GM19043 (cell line): ENCODE data around the gene STKLD1.
"Not testable (repeated sequence)": the region's sequence is repeated elsewhere in the genome, so short reads cannot be mapped to it uniquely, and the experiment has no call there.

ENCODE experiments used
- ATAC-seq: cut with Tn5 transposase; IDR thresholded peaks from one replicate; pipeline ENCODE4 v1.9.1; 2021; ENCODE audit warnings: low read depth; ENCODE audit not compliant: unreplicated experiment

Gene STKLD1

DNA sequence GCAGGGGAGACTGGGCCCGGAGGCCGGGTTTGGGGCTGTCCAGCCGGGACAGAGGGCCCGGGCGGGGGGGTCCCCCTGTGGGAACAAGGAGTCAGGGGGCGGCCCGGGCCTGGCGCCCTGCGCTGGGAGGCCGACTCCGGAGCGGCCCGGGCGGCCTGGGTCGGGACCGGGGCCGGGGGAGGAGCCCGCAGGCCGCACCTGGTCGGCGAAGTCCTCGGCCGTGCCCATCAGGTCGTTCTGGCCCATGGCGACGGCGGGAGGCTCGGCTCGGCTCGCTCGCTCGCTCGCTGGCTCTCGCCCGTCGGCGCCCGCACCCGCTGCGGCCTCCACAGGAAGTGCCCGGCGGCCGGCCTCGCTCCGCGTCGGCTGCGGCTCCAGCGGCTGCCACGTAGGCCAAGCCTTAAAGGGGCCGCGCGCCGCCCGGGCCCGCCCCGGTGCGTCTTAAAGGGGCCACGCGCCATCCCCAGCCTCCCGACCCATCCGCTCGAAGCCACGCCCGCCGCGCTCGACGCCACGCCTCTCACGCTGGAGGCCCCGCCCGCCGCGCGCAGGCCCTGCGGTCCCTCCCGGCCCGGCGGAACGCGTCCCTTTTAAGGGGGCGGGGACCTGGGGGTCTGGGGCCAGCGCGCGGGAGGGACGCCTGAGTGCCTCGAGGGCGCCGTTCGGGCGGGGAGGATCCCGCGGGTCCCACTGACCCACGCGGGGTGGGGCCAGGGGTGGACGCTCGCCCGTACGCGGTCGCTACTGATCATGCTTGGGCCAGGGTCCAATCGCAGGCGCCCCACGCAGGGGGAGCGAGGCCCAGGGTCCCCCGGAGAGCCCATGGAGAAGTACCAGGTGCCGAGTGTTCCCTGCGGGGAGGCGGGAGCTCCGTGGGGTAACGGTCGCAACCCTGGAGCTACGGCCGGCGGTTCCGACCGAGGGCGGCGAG lies at the start of gene STKLD1, which contains the start of gene SURF4:
STKLD1 (plus strand) TSS at position 643 of the 931 bp plus-strand sequence; CDS start at position 751, 108 bp downstream.
SURF4 (minus strand) TSS at position 337 of the 931 bp plus-strand sequence; CDS start at position 246, 91 bp downstream.
- ATAC-seq = peak; percentile 94

DNA sequence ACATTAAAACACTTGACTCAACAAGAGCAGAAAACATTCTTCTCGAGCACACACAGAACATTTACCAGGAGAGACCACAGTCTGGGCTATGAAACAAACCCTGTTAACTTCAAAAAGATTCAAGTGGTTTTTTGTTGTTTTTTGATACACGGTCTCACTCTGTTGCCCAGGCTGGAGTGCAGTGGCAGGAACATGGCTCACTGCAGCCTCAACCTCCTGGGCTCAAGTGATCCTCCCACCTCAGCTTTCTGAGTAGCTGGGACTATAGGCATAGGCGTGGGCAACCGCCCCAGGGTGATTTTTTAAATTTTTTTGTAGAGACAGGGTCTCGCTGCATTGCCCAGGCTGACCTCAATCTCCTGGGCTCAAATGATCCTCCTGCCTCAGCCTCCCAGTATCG lies 49.1 kb upstream of the STKLD1 start:
- ATAC-seq = not testable (repeated sequence)

DNA sequence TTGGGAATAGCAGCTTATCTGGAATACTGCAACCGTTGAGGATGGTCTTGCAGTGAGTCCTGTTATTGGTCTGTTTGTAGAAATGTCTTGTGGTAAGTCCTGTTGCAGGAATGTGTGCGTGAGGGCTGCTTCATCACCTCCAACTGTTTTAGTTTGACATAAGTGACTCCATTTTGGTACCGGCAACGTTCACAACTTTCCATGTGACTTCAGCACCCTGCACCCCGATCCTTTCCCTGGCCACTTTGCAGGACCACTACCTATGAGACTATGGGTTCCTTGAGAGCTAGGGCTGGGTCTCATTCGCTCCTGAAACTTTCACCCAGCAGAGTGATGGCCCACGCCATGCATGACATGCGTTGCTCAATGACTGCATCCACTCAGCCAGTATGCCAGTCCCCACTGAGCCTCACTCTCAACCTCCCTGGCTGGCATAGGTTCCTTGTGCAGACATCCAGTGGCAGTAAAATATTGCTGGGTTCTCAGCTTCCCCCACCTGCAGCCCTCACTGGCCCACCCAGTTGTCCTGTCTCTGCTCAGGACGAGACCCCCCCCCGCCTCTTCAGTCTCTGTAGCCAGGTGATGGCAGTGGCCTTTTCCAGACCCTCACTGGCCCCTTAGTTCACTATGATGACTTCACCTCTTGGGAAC lies 48.2 kb upstream of the STKLD1 start:
- ATAC-seq = no peak

DNA sequence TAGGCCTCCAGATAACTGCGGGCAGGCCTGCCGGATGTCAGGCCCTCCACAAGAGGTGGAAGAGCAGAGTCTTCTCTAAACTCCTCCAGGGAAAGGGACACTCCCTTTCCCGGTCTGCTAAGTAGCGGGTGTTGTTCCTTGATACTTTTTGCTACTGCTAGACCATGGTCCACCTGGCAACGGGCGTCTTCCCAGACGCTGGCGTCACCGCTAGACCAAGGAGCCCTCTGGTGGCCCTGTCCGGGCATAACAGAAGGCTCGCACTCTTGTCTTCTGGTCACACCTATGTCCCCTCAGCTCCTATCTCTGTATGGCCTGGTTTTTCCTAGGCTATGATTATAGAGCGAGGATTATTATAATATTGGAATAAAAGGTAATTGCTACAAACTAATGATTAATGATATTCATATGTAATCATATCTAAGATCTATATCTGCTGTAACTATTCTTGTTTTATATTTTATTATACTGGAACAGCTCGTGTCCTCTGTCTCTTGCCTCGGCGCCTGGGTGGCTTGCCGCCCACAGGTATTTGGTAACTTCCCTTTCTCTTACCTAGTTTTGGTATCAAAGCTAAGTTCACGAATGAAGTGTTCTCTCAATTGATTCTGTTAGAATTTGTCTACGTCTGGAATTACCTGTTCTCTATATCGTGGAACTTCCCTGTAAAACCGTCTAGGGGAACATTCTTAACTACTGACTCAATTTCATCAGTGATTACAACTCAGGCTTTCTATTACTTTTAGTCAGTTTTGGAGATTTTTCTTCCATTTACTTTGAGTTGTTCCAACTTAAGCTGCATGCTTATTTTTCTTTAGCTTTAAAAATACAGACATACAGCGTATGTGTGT lies 46.6 kb upstream of the STKLD1 start:
- not testable (repeated sequence) for ATAC-seq

DNA sequence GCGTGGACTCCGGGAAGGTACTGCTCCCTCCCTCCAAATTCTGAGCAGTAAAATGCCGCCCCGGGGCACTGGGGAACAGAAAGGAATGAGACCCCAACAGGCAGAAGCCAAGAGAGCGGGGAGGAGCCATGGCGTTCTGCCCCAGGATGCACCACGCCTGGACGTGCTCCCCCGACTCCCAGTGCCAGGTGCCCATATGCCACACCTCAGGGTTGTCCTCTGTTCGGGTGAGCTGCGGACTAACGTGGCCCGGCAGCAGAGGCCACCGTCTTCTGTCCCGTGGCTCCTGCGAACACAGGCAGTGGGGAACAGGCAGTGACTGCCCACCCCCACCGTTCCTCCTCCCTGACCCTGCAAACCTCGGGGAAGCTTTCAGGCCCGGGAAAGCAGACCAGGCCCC lies 44.9 kb upstream of the STKLD1 start:
- no peak for ATAC-seq

DNA sequence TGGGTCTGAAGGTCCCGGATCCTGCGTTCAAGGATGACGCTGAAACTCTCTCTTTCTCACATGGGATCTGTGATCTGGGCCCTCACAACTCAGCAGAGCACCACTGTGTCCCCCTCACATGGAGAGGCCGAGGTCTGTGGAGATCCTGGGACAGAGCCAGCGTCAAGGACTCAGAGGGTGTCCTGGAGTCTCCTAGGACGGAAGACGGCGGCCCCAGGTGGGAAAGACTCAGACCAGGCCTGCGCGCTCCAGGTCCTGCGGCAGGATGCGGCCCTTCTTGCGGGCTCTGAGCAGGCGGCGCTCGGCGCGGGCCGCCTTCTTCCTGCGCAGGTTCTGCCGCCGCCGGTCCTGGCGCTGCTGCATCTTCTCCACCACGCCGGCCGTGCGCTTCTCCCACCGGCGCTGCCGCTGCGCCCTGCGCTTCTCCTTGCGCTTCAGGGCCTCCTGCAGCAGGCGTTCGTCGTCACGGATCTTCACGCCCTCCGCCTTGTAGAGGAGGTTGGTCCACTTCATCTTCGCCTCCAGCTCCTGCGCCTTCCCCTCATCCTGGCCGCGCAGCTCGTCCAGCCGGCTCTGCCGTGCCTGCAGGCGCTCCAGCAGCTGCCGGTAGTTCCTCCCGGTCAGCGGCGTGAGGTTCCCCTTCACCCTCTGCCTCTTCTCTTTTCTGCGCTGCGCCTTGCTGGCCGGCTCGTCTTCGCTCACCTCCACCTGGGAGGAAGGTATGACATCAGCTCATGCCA lies 44.4 kb upstream of the STKLD1 start:
- no peak for ATAC-seq

DNA sequence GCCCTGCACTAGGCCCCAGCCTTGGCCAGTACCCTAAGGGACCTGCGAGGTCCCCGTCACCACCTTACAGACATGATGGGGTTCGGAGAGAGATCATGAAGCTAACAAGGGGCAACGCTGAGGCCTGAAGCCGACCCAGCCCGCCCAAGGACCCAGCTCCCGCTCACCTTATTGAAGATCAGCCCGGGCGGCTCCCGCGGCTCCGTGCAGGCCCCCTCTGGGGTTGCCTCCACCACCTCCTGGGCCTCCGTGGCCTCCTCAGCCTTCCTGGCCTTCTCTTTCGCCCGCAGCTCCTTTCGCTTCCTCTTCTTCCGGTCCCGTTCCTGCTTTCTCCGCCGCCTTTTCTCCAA lies 43.8 kb upstream of the STKLD1 start:
- ATAC-seq = no peak

DNA sequence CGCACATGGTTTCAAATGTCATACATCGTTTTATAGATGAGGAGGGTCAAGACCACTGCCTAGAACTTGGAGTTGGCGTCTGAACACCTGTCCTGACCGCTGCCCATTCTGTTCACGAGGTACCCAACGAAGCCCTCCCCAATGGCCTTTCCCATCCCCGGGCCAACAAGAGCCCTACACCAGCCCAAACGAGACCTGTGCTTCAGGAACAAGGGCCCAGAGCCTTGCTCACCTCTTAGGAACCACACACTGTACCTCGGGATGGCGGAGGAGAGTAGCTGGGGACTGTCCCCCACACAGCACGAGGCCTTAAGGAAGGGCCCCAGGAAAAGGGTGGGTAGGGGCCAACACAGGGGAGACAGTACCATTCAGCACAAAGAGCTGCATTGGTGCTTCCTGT lies 43.2 kb upstream of the STKLD1 start:
- no peak for ATAC-seq

DNA sequence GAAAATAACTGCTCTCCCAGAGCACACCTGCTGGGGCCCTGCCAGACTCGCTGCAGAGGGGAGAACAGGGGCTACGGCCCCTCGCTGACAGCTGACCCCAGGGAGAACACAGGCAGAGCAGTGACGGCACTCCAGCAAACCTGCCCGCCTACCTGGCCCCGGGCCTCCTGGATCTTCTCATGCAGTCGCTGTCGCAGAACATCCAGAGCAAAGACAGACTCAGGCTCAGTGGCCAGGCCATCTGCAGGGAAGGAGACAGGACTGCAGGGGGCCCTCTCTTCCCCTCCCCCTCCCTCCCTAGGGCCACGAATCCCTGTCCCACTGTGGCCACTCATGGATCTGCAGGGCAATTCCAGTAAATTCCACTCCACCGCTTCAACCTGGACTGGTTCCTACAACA lies 42.6 kb upstream of the STKLD1 start:
- ATAC-seq = no peak

DNA sequence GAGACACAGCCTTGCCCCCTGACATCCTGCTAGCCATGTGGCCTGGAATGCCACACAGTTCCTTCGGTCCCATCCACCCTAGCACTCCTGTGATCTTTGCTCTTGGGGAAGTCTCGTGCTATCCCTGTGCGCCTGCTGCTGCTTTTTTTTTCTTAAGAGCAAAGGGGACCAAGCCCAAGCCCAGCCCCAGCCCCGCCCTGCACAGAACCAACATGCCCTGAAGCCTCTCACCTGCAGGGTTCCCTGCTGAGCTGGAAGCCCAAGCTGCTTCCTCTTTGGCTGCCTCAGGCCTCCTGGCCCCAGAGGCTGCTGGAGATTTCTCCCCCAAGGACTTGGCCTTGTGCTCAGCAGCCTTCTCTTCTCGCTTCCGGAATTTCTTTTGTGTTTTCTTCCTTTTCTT lies 42.0 kb upstream of the STKLD1 start:
- no peak for ATAC-seq

DNA sequence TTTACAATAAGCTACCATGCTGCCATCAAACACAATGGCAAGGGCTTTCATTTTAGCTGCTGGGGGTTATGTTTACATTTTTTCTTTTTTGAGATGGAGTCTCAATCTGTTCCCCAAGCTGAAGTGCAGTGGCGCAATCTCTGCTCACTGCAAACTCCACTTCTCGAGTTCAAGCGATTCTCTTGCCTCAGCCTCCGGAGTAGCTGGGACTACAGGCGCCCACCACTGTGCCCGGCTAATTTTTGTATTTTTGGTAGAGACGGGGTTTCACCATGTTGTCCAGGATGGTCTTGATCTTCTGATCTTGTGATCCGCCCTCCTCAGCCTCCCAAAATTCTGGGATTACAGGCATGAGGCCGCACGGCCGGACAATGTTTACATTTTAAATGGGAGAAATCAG lies 41.3 kb upstream of the STKLD1 start:
- ATAC-seq = not testable (repeated sequence)

DNA sequence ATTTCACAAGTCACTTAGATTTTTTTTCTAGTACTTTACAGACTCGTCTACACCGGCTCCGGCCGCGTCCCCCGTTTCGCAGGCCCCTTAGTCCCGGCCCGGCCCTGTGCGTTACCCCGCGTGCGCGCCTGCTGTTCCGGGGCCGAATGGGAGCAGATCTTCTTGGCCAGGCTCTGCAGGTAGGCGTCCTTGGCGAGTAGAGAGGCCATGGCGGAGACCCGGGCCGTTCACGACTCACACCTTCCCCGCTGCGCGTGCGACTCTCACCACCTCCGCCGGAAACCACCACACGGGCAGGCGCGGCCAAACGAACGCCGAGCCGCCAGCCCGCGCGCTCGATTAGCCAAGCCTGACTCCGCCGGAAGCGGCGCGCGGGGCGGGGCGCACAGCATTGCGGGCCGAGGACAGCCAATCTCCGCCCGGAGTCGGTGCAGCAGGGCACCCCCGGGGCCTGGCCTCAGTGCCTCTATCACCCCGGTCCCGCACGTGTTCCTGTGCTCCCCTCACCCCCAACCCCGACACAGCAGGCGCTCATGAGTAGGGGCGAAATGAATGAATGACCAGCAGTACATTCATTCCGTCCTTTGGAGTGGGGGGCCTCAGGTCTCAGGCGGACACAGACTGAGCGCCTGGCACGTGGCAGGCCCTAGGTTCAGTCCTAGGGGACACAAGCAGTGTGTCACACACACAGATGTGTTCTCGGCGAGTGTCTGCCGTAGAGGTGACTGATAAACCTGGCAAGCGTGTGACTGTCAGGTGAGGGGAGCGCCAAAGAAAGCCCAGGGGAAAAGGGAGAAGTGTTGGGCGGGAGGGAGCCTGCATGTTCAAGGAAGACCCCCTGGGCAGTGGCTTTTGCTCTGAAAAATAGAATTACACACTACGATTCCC lies 40.0 kb upstream of the STKLD1 start, which contains the start of gene SURF6:
SURF6 (minus strand) TSS at position 265 of the 888 bp plus-strand sequence; CDS start at position 209, 56 bp downstream.
- peak; percentile 76 for ATAC-seq

DNA sequence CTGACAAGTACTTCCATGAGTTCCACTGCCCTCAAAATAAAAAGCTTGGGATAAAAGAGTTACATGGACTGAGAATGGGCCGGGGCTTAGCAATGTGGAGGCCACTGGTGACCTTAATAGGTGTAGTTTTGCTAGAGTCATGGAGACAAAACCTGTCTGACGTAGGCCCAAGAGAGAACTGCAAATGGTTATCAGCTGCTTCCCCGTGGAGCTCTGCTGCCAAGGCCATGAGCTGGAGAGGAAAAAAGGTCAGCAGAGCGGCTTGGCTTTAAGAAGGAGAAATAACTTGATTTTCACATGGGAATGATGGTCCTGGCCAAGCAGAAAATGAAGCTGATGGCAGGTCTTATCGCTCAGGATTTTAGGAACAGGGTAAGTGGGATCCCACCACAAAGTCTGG lies 36.5 kb upstream of the STKLD1 start:
- no peak for ATAC-seq

DNA sequence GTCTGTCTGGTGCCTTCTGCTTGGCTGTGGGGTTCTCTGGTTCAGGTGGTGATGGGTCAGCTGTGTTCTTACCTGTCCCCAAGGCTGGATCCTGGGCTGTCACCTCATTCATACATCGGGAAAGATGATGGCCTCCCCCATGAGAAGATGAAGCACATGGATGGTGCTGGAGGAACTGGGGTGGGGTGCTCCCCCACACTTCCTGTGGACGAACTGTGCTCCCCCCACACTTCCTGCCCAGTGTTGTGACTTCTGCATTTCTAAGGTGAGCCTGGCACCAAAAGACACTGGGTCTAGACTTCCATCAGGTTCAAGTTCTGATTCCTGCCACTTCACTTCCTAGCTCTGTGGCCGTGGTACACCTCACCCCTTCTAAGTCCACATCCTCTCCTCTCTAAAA lies 35.9 kb upstream of the STKLD1 start:
- ATAC-seq = no peak

DNA sequence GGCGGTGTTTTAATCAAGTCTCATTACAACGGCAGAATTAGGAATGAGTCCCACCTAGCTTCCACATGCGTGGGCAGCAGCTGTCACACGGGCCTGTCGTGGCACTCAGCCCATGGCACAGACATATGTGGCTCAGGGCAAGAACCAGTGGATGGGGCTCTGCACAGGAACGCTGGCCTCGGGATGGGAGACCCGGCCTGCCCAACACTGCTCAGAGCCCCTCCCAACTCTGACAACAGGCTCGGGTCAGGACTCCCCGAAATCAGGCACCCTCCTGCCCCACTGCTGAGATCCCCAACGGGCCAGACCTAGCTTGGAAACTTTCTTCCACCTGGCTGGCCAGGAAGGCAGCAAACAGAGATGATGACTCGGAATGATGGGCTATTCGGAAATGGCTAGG lies 35.2 kb upstream of the STKLD1 start:
- ATAC-seq = no peak

DNA sequence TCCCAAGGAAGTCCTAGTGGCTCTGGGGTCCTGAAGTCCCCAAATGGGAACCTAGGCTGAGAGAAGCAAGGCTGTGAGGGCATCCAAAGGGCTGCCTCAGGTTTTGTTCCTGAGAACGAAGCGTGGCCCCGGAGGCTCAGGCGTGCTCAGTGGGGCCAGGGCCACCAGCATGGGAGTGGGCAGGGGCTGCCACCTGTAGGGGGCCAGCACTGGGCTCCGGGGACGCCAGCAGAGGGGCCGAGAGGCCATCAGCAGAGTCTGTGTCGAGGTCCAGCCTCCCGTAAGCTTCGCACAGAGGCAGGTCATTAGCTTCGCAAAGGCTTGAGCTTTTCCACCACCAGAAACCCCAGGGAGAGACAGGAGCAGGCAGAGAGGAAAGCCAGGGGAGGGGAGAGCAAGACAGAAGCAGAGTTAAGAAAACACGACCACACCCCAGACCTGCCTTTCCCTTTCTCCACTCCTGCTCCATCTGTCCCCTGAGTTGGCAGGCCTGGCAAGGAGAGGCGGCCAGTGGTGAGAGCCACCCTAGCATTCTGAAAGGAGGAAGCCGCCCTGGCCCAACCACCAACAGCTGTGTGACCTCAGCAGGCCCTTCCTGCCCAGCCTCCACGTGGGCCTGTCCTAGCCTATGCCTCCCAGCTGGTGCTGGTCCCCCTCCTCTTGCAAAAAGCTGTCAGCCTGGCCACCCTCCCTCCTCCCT lies 34.6 kb upstream of the STKLD1 start:
- no peak for ATAC-seq

DNA sequence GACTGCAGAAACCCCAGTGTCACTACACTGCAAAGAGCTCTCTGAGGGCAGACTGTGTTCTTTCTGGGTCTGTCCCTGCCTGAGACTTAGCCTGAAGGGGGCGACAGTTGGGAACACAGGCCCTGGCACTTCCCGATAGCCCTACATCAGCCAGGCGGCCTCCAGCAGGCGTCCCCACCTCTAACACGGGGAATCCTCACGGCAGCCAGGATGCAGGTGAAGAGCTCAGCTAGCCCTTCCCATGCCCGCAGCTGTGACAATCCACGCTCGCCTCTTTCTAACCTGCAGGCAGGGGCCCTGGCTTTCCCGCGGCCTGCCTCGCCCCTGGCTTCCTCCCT lies 34.1 kb upstream of the STKLD1 start:
- ATAC-seq = no peak

DNA sequence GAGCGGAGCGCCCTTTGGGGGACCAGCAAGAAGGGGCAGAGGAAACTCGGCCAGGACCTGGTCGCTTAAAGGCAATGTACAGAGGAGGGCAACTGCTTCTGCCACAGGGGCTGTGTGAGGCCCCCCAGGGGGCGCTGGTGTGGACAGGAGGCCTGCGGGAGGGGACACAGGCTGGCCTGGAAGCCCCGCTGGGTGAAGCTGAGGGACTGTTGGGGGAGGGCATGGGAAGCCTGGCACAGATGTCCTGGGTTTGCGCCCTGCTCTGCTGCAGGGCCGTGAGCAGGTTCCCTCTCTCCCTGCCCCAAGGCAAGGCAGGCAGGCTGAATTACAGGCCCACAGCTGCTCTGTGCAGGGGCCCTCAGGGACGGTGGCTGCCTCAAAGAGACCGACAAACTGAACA lies 33.6 kb upstream of the STKLD1 start:
- no peak for ATAC-seq

DNA sequence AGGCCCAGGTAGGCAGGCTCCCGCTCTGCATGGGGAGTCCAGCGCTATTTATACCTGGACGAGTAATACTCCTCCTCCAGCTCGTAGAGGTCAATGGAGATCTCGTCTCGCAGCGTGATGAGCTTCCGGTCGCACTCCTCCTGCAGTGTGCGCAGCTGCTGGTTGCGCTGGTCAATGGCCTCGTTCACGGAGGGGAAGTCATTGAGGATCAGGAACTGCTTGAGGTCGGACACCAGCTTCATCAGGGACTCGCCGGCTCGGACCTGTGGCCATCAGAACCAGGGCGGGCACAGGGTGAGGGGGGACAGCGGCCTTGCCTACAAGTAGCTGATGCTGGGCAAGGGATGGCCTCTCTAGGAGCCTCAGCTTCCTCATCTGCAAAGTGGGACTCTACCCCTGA lies 32.1 kb upstream of the STKLD1 start:
- no peak for ATAC-seq
